HL-60 (cell line): ENCODE data around the gene RBM33.

Experiments used
- DNase-seq, 2 experiments: peaks; one replicate each; pipeline ENCODE4 v3.0.0-alpha.2; 2010 to 2020; ENCODE audit warnings: low read depth in 1 of 2, low spot score in 1 of 2
- H3K27ac ChIP-seq: fragments of 250-450 bp; sonication (Bioruptor Pico); replicated peaks from 2 replicates; pipeline ENCODE4 v1.5.1; 2020; ENCODE audit warnings: mild to moderate bottlenecking, moderate library complexity
- H3K27me3 ChIP-seq: fragments of 250-450 bp; sonication (Bioruptor Pico); 2 replicates; pipeline ENCODE4 v1.5.1; 2021; ENCODE audit warnings: mild to moderate bottlenecking, moderate library complexity; ENCODE audit not compliant: insufficient read depth, poor library complexity, severe bottlenecking
- H3K4me3 ChIP-seq: replicated peaks from 2 replicates; pipeline ENCODE4 v1.5.1; 2011; ENCODE audit warnings: mild to moderate bottlenecking, control low read depth, low read length; ENCODE audit not compliant: insufficient read depth
- CTCF ChIP-seq: IDR thresholded peaks from one replicate; pipeline ENCODE4 v1.5.1; 2011; ENCODE audit warnings: low read length, control low read depth, inconsistent platforms; ENCODE audit not compliant: insufficient read depth
- GABPA ChIP-seq: IDR thresholded peaks from 2 replicates; pipeline ENCODE4 v1.6.1; 2012; ENCODE audit warnings: low read depth
- POLR2AphosphoS5 ChIP-seq: IDR thresholded peaks from 2 replicates; pipeline ENCODE4 v1.6.1; 2012; ENCODE audit warnings: low read depth
- REST ChIP-seq: IDR thresholded peaks from 2 replicates; pipeline ENCODE4 v1.6.1; 2012; ENCODE audit warnings: low read depth; ENCODE audit not compliant: insufficient replicate concordance
- SPI1 ChIP-seq: IDR thresholded peaks from 2 replicates; pipeline ENCODE4 v1.6.1; 2012; ENCODE audit warnings: low read depth, mild to moderate bottlenecking, borderline replicate concordance

The RBM33 gene

GRCh38 chr7:155818154-155818819 is 173.8 kb downstream of the RBM33 start:
- TF ChIP-seq REST (no peak), SPI1 (no peak), GABPA (no peak), POLR2AphosphoS5 (no peak), CTCF (no peak)
- H3K27me3 ChIP-seq, result peaks cover 8% of the 10 kb centered on the region
- H3K4me3 ChIP-seq, result no peak overlapping the region
- H3K27ac ChIP-seq, result no peak overlapping the region
- DNase-seq, result no peak

- no peak overlapping the region for H3K4me3 ChIP-seq
- TF ChIP-seq REST, result no peak
- peaks cover 4% of the 10 kb centered on the region for H3K27me3 ChIP-seq
- DNase-seq, result no peak
- no peak overlapping the region for H3K27ac ChIP-seq
Observed at GRCh38 chr7:155818820-155819168, 174.3 kb downstream of the RBM33 start.

GRCh38 chr7:155819186-155819585 is 174.7 kb downstream of the RBM33 start:
- TF ChIP-seq GABPA (no peak), POLR2AphosphoS5 (no peak), SPI1 (no peak), CTCF (no peak), REST (no peak)
- H3K27me3 ChIP-seq, result peaks cover under 1% of the 10 kb centered on the region

GRCh38 chr7:155820246-155820645 is 175.8 kb downstream of the RBM33 start:
- DNase-seq, result no peak
- Histone ChIP-seq H3K27me3 (no peaks in the 10 kb centered on the region), H3K4me3 (no peak overlapping the region), H3K27ac (no peak overlapping the region)
- TF ChIP-seq REST, result no peak
- no peak for TF ChIP-seq GABPA
- no peak for TF ChIP-seq POLR2AphosphoS5
- no peak for TF ChIP-seq SPI1
- TF ChIP-seq CTCF, result no peak

More at GRCh38 chr7:155819186-155819585, 174.7 kb downstream of the RBM33 start:
- Histone ChIP-seq H3K27ac (no peak overlapping the region), H3K4me3 (no peak overlapping the region)
- DNase-seq, result no peak
